ENCODE results near the gene FOXD3.

FOXD3 gene

GRCh38 chr1:63322114-63322943, at the start of gene FOXD3:
Gene FOXD3 (plus strand): TSS chr1:63322567. CDS start chr1:63323059, 492 bp downstream.
- no peak for DNase-seq

- no peak for DNase-seq
Measured at GRCh38 chr1:63272811-63273210, 49.6 kb upstream of the FOXD3 start.

- no peak for DNase-seq
Measured at GRCh38 chr1:63274371-63274770, 48.0 kb upstream of the FOXD3 start.

- DNase-seq: no peak
Measured at GRCh38 chr1:63274979-63275378, 47.4 kb upstream of the FOXD3 start.

- DNase-seq: no peak
Measured at GRCh38 chr1:63276624-63277023, 45.7 kb upstream of the FOXD3 start.

GRCh38 chr1:63277195-63278192, 44.9 kb upstream of the FOXD3 start:
- no peak for DNase-seq

GRCh38 chr1:63281753-63282152, 40.6 kb upstream of the FOXD3 start:
- DNase-seq: no peak

- no peak for DNase-seq
Measured at GRCh38 chr1:63289135-63289534, 33.2 kb upstream of the FOXD3 start.

- no peak for DNase-seq
Measured at GRCh38 chr1:63294803-63295594, 27.4 kb upstream of the FOXD3 start.

- no peak for DNase-seq
Measured at GRCh38 chr1:63304410-63304809, 18.0 kb upstream of the FOXD3 start.

- DNase-seq: no peak
Measured at GRCh38 chr1:63305043-63305442, 17.3 kb upstream of the FOXD3 start.

- DNase-seq: no peak
Measured at GRCh38 chr1:63307196-63307794, 15.1 kb upstream of the FOXD3 start.

- no peak for DNase-seq
Measured at GRCh38 chr1:63316598-63316983, 5.8 kb upstream of the FOXD3 start.

GRCh38 chr1:63316984-63317816, 5.2 kb upstream of the FOXD3 start:
- no peak for DNase-seq

- no peak for DNase-seq
Measured at GRCh38 chr1:63317817-63318152, 4.6 kb upstream of the FOXD3 start.

- DNase-seq: no peak
Measured at GRCh38 chr1:63318201-63318979, 4.0 kb upstream of the FOXD3 start.

GRCh38 chr1:63319046-63320021, 3.0 kb upstream of the FOXD3 start:
- DNase-seq: no peak

GRCh38 chr1:63320022-63320721, 2.2 kb upstream of the FOXD3 start:
- DNase-seq: no peak

Measured in C1 segment of cervical spinal cord (tissue), 14 donors.